DOHH2 (cell line): Measurements from ENCODE around the gene ST8SIA2.
"Not testable (repeated sequence)": the region's sequence is repeated elsewhere in the genome, so short reads cannot be mapped to it uniquely, and the experiment has no call there.

ENCODE experiments used
- H3F3A ChIP-seq: fragments of 200-600 bp; sonication (generic), shearing (Covaris generic); 2 replicates; pipeline ENCODE4 v1.6.0; 2016; ENCODE audit warnings: antibody characterized with exemption, mild to moderate bottlenecking; ENCODE audit not compliant: control insufficient read depth, insufficient read depth
- H3K27ac ChIP-seq: fragments of 200-600 bp; sonication (generic); 2 replicates; pipeline ENCODE4 v1.5.1; 2014; ENCODE audit warnings: low read depth, mild to moderate bottlenecking, low read length, moderate library complexity
- H3K27me3 ChIP-seq: fragments of 200-600 bp; sonication (generic); 2 replicates; pipeline ENCODE4 v1.6.1; 2014; ENCODE audit warnings: mild to moderate bottlenecking, low read length, mixed read lengths; ENCODE audit not compliant: control insufficient read depth
- H3K36me3 ChIP-seq: fragments of 200-600 bp; sonication (generic); 2 replicates; pipeline ENCODE4 v1.6.1; 2014; ENCODE audit warnings: mild to moderate bottlenecking, low read length, moderate library complexity, mixed read lengths; ENCODE audit not compliant: control insufficient read depth
- H3K4me1 ChIP-seq: fragments of 200-600 bp; sonication (generic); 2 replicates; pipeline ENCODE4 v1.6.1; 2014; ENCODE audit warnings: mild to moderate bottlenecking, low read length, mixed read lengths; ENCODE audit not compliant: control insufficient read depth
- H3K4me2 ChIP-seq: fragments of 200-600 bp; sonication (generic); 2 replicates; pipeline ENCODE4 v1.6.0; 2014; ENCODE audit warnings: mild to moderate bottlenecking, low read length, moderate library complexity
- H3K4me3 ChIP-seq: fragments of 200-600 bp; sonication (generic); 2 replicates; pipeline ENCODE4 v1.5.1; 2014; ENCODE audit warnings: mild to moderate bottlenecking, low read length, mixed read lengths
- H3K79me2 ChIP-seq: fragments of 200-600 bp; sonication (generic); 2 replicates; pipeline ENCODE4 v1.6.1; 2014; ENCODE audit warnings: mild to moderate bottlenecking, low read length, mixed read lengths; ENCODE audit not compliant: control insufficient read depth
- H3K9me2 ChIP-seq: fragments of 200-600 bp; sonication (generic); replicated peaks from 2 replicates; pipeline ENCODE4 v1.6.1; 2014; ENCODE audit warnings: mild to moderate bottlenecking, low read length, mixed read lengths; ENCODE audit not compliant: control insufficient read depth
- H3K9me3 ChIP-seq: fragments of 200-600 bp; sonication (generic); 2 replicates; pipeline ENCODE4 v1.6.1; 2014; ENCODE audit warnings: antibody characterized with exemption, low read length, mixed read lengths; ENCODE audit not compliant: control insufficient read depth, insufficient read depth
- H4K20me1 ChIP-seq: fragments of 200-600 bp; sonication (generic); 2 replicates; pipeline ENCODE4 v1.6.0; 2014; ENCODE audit warnings: low read depth, mild to moderate bottlenecking, antibody characterized with exemption, low read length, moderate library complexity; ENCODE audit not compliant: control insufficient read depth, insufficient read depth
- EZH2phosphoT487 ChIP-seq: fragments of 200-600 bp; sonication (generic); IDR thresholded peaks from 2 replicates; pipeline ENCODE4 v1.6.1; 2017; ENCODE audit warnings: borderline replicate concordance, mild to moderate bottlenecking, antibody characterized with exemption, low read length, moderate library complexity, mixed read lengths
- TF ChIP-seq, protein P1 (sequence below): fragments of 200-600 bp; sonication (generic); IDR thresholded peaks from one replicate; pipeline ENCODE4 v1.5.1; 2014; ENCODE audit warnings: antibody characterized with exemption, mild to moderate bottlenecking, low read depth, low read length; ENCODE audit not compliant: poor library complexity, severe bottlenecking

Gene ST8SIA2

DNA sequence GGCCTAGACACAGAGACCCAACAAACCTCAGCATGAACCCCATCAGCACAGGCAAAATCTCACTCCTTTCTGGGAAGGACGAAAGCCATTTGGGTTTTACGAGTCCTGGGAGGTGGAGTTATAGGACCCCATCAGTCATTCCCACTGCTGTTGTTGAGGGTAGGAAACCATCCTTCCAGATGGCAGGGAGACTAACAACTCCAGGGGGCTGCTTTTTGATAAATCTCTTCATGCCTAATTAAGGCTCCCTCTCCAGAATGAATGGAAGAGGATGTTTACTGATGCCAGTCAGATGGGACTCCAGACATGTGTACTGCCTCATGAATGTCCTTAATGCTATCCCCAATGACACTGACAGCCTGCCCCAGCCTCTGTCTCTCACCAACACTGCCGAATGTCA lies 75.3 kb downstream of the ST8SIA2 start:
- H3K27me3 ChIP-seq, result no peaks in the 10 kb centered on the region
- H3K79me2 ChIP-seq, result no peaks in the 10 kb centered on the region
- no peak overlapping the region for H3K4me2 ChIP-seq
- no peak overlapping the region for H3K27ac ChIP-seq
- TF ChIP-seq, protein P1, sequence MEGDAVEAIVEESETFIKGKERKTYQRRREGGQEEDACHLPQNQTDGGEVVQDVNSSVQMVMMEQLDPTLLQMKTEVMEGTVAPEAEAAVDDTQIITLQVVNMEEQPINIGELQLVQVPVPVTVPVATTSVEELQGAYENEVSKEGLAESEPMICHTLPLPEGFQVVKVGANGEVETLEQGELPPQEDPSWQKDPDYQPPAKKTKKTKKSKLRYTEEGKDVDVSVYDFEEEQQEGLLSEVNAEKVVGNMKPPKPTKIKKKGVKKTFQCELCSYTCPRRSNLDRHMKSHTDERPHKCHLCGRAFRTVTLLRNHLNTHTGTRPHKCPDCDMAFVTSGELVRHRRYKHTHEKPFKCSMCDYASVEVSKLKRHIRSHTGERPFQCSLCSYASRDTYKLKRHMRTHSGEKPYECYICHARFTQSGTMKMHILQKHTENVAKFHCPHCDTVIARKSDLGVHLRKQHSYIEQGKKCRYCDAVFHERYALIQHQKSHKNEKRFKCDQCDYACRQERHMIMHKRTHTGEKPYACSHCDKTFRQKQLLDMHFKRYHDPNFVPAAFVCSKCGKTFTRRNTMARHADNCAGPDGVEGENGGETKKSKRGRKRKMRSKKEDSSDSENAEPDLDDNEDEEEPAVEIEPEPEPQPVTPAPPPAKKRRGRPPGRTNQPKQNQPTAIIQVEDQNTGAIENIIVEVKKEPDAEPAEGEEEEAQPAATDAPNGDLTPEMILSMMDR, result no peak
- TF ChIP-seq EZH2phosphoT487, result no peak
- no peaks in the 10 kb centered on the region for H3F3A ChIP-seq
- H3K4me3 ChIP-seq, result no peak overlapping the region
- H3K9me2 ChIP-seq, result no peaks in the 10 kb centered on the region
- H4K20me1 ChIP-seq, result no peaks in the 10 kb centered on the region
- no peaks in the 10 kb centered on the region for H3K9me3 ChIP-seq
- no peaks in the 10 kb centered on the region for H3K4me1 ChIP-seq
- H3K36me3 ChIP-seq, result no peaks in the 10 kb centered on the region

DNA sequence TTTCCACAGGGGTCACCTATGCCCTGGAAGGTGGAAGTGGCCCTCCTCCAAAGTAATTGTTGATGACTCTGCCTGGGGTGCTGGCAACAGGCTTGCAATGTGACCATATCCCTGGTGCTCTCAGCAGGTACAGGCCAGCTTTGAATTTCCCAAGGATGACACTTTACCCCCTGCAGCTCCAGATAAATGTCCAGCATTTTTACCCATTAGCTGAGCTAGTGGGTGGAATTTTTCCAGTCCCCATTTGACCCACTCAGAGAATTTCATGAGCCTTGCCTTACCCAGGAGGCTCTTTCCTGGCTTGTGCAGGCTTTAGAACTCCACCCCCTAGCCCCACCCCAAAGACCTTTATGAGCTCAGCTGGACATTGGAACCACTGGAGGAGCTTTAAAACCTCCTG lies 77.6 kb downstream of the ST8SIA2 start:
- Histone ChIP-seq H3K79me2 (no peaks in the 10 kb centered on the region), H3K4me2 (no peak overlapping the region), H3K27me3 (no peaks in the 10 kb centered on the region), H3F3A (no peaks in the 10 kb centered on the region), H4K20me1 (no peaks in the 10 kb centered on the region), H3K36me3 (no peaks in the 10 kb centered on the region), H3K4me1 (no peaks in the 10 kb centered on the region), H3K4me3 (no peak overlapping the region), H3K27ac (no peak overlapping the region), H3K9me2 (no peaks in the 10 kb centered on the region), H3K9me3 (no peaks in the 10 kb centered on the region)
- TF ChIP-seq, protein P1, result no peak
- no peak for TF ChIP-seq EZH2phosphoT487

DNA sequence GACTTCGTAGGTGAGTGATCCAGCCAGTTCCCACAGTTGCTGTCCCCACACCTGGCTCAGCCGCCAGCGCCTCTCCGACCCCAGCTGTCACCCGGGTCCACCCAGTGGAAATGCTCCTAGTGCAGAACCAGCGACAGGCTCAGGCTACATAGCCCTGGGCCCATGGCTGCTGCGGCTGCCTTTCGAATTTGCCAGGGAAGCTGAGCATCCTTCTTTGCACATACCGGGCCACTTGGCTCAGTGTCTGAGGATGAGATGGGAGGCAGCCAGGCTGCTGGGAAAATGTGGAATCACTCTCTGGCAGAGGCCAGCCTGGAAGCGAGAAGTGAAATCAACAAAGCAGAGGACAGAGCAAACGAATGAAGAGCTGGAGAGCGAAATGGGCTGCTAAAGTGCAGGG lies 80.1 kb downstream of the ST8SIA2 start:
- no peaks in the 10 kb centered on the region for H3K27me3 ChIP-seq
- no peaks in the 10 kb centered on the region for H3K4me1 ChIP-seq
- no peaks in the 10 kb centered on the region for H3K36me3 ChIP-seq
- no peaks in the 10 kb centered on the region for H3K9me3 ChIP-seq
- TF ChIP-seq EZH2phosphoT487, result no peak
- TF ChIP-seq, protein P1, result no peak
- no peaks in the 10 kb centered on the region for H3K9me2 ChIP-seq
- no peak overlapping the region for H3K4me2 ChIP-seq
- no peak overlapping the region for H3K4me3 ChIP-seq
- no peaks in the 10 kb centered on the region for H4K20me1 ChIP-seq
- H3F3A ChIP-seq, result no peaks in the 10 kb centered on the region
- H3K27ac ChIP-seq, result no peak overlapping the region
- no peaks in the 10 kb centered on the region for H3K79me2 ChIP-seq

DNA sequence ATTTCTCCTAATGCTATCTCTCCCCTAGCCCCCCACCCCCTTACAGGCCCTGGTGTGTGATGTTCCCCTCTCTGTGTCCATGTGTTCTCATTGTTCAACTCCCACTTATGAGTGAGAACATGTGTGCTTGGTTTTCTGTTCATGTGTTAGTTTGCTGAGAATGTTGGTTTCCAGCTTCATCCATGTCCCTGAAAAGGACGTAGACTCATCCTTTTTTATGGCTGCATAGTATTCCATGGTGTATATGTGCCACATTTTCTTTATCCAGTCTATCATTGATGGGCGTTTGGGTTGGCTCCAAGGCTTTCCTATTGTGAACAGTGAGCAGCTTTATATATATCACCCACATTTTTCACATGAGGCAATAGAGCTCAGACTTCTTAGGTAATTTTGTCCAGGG lies 86.0 kb downstream of the ST8SIA2 start:
- not testable (repeated sequence) for H3K27ac ChIP-seq, H3K79me2 ChIP-seq, H3K4me2 ChIP-seq, H4K20me1 ChIP-seq, H3K27me3 ChIP-seq, H3K36me3 ChIP-seq, H3F3A ChIP-seq, H3K9me3 ChIP-seq, H3K9me2 ChIP-seq, H3K4me3 ChIP-seq, H3K4me1 ChIP-seq
